NB4 (cell line): ENCODE results near the gene HLCS.

Experiments
- DNase-seq: peaks from one replicate; pipeline ENCODE4 v3.0.0; 2010; ENCODE audit warnings: low read depth
- H3K4me3 ChIP-seq: one replicate; pipeline ENCODE4 v1.5.1; 2011; ENCODE audit warnings: mild to moderate bottlenecking, low read depth, low read length, moderate library complexity
- MYC ChIP-seq: IDR thresholded peaks from 2 replicates; pipeline ENCODE4 v1.6.1; 2011; ENCODE audit warnings: low read depth, low read length
- POLR2A ChIP-seq: IDR thresholded peaks from 2 replicates; pipeline ENCODE4 v1.6.1; 2011; ENCODE audit warnings: mild to moderate bottlenecking; ENCODE audit not compliant: insufficient read length; ENCODE audit errors: extremely low read depth
- TF ChIP-seq, protein P1 (sequence below): IDR thresholded peaks from 2 replicates; pipeline ENCODE4 v1.6.1; 2011; ENCODE audit warnings: low read depth, low read length
- TF ChIP-seq, protein P2 (sequence below): IDR thresholded peaks from one replicate; pipeline ENCODE4 v1.5.1; 2012; ENCODE audit warnings: low read depth, low read length

Gene HLCS

DNA sequence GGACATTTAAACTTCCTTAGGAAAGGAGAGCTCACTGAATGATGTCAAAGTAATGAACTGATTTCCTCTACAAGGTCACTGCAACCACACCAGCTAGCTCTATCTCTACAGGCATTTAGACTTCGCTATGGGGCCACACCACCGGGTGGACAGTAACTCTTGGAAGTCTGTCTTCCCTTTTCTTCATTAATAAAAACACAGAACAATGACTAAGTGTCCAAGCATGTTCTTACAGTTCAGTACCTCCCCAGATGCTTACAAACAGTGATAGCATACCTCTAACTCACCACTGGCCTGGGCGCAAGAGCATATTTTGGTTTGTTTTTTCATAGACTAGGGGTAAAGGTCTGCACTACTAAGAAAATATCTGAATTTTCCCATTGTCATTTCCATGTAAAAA, 212.9 kb downstream of the HLCS start:
- no peak for DNase-seq

DNA sequence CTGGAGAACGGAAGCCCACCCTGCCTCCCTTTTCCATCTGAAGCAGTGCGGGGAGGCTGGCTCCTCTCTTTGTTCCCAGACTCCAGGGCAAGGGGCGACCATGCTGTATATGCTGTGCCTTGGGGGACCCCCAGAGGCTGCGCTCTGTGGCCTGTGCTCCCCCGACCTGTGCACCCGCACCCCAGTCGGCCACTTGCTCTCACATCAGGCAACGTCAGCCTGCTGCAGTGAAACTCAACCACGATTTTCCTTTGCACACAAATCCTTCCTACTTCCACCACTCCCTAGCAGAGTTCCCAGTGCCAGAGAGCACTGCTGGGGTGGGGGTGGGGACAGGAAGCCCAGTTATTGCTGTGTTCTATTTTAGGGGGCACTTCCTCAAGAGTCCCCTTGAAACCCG, 215.1 kb downstream of the HLCS start:
- TF ChIP-seq, protein P1, sequence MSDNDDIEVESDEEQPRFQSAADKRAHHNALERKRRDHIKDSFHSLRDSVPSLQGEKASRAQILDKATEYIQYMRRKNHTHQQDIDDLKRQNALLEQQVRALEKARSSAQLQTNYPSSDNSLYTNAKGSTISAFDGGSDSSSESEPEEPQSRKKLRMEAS, result no peak
- TF ChIP-seq, protein P2, sequence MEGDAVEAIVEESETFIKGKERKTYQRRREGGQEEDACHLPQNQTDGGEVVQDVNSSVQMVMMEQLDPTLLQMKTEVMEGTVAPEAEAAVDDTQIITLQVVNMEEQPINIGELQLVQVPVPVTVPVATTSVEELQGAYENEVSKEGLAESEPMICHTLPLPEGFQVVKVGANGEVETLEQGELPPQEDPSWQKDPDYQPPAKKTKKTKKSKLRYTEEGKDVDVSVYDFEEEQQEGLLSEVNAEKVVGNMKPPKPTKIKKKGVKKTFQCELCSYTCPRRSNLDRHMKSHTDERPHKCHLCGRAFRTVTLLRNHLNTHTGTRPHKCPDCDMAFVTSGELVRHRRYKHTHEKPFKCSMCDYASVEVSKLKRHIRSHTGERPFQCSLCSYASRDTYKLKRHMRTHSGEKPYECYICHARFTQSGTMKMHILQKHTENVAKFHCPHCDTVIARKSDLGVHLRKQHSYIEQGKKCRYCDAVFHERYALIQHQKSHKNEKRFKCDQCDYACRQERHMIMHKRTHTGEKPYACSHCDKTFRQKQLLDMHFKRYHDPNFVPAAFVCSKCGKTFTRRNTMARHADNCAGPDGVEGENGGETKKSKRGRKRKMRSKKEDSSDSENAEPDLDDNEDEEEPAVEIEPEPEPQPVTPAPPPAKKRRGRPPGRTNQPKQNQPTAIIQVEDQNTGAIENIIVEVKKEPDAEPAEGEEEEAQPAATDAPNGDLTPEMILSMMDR, result no peak
- no peak for TF ChIP-seq POLR2A
- no peak for TF ChIP-seq MYC
- no peak for DNase-seq
- no peak overlapping the region for H3K4me3 ChIP-seq

More for the DNA sequence above, 212.9 kb downstream of the HLCS start:
- no peak overlapping the region for H3K4me3 ChIP-seq
- TF ChIP-seq, protein P1, result no peak
- no peak for TF ChIP-seq POLR2A
- TF ChIP-seq MYC, result no peak
- TF ChIP-seq, protein P2, result no peak

DNA sequence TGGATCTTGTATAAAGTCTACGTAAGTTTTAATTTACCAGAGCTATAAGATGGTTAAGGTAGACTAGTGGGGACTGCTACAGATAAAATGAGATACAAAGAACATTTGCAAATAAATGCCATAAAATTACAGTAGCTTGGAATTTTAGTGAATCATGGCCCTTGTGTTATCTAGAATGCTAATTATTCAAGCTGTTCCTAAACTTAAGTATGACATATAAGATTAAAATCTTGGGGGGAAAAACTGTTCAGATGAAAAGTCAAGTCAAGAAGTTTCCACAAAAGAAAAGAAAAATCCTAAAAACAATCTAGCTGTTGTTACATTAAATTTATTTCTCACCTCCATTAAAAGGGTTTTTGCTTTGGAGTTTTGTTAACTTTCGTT, 215.9 kb downstream of the HLCS start:
- TF ChIP-seq POLR2A (no peak), MYC (no peak)
- TF ChIP-seq, protein P2, result no peak
- H3K4me3 ChIP-seq, result no peak overlapping the region
- DNase-seq, result no peak

DNA sequence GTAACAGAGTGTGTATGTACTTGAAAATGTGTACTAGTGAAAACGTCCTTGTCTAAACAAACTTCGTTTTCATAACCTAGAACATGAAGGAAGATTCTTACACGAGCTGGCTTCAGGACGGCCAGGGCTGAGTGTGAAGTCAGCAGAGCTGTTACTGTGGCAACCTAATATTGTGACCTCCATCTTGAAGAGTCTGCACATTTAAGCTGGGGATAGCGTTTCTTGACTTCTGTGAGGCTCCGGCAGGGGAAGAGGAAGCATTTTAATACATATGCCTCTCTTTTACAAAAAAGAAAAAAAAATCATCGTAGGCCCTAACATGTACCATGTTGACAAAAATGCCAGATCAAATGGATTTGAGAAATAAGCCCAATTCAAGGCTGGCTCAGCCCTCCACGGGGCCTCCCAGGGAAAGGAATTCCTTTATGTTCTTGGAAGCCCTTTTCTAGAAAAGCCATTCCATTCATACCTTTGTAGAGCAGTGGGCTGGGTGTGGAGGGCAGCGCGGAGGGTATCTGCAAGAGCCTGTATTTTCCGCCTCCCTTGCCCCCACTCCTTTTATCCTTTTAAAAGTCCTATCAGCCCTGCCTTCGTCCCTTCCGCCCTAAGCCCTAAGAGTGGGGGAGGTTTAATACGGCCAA, 216.4 kb downstream of the HLCS start:
- TF ChIP-seq MYC (no peak), POLR2A (no peak)
- TF ChIP-seq, protein P1, result no peak
- no peak overlapping the region for H3K4me3 ChIP-seq
- DNase-seq, result no peak

DNA sequence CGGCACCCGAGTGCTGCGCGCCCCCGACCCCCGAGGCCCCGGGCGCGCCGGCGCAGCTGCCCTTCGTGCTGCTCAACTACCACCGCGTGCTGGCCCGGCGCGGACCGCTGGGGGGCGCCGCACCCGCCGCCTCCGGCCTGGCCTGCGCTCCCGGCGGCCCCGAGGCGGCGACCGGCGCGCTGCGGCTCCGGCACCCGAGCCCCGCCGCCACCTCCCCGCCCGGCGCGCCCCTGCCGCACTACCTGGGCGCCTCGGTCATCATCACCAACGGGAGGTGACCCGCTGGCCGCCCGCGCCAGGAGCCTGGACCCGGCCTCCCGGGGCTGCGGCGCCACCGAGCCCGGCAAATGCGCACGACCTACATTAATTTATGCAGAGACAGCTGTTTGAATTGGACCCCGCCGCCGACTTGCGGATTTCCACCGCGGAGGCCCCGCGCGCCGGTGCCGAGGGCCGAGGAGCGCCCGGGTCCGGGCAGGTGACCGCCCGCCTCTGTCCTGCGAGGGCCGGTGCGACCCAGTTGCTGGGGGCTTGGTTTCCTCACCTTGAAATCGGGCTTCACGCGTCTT, 218.6 kb downstream of the HLCS start:
- TF ChIP-seq POLR2A, result no peak
- TF ChIP-seq, protein P2, result peak; percentile 8
- DNase-seq, result peak; percentile 60
- H3K4me3 ChIP-seq, result no peak overlapping the region

DNA sequence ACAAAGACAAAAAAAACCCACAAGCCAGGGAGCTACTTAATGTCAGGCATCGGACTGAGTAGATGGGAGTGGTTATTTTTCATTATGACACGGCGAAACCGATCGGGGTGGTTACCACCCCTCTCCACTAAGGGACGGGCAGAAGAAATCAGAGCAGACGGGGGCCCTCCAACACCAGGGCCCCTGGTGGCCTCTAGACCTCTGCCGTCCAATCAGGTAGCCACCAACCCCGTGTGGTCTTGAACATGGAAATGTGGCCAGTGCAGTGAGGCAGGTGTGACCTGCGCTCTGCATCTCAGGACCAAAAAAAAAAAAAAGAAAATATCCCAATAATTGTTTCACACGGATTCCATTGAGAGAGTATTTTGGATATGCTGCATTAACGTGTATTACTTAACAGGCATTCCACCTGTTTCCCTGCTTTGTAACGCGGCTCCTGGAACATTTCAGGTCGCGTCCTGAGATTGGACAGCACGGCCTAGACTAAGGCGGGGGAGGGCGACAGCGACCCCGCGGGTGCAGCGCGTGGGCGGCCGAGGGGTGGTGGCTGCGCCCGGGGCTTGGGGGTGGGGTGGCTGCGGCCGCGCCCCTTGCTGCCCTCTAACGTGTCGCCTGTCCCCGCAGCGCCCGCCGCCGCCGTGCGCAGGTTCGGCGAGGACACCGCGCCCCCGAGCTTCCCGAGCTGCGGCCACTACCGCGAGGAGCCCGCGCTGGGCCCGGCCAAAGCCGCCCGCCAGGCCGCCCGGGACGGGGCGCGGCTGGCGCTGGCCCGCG, 219.2 kb downstream of the HLCS start:
- peak; percentile 24 for DNase-seq
- no peak overlapping the region for H3K4me3 ChIP-seq
- TF ChIP-seq POLR2A, result no peak
- no peak for TF ChIP-seq MYC

DNA sequence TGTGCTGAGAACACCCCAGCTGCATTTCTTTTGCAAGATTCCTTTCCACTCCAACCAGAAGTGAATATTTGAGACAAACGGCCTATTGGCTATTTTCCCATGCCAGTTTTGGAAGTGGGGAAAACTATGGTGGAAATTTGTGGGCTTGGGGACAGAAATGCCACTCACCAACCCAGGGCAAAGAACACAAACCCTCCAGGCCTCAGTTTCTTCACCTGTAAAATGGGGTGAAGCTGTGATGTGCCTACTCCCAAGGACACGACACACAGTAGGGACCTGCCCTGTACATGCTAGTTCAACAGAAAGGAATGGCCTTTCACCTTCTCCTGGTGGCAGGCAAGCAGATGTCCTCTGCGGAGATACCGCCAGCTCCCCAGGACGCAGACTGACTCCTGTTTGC, 221.0 kb downstream of the HLCS start:
- no peak overlapping the region for H3K4me3 ChIP-seq
- no peak for DNase-seq
- TF ChIP-seq, protein P2, result no peak
- TF ChIP-seq, protein P1, result no peak
- TF ChIP-seq POLR2A (no peak), MYC (no peak)
